HG03196 (cell line): Measurements from ENCODE around the gene LMBR1L.

Experiments
- ATAC-seq: cut with Tn5 transposase; IDR thresholded peaks from one replicate; pipeline ENCODE4 v1.9.1; 2021; ENCODE audit not compliant: unreplicated experiment

LMBR1L gene

GRCh38 chr12:49121047-49121696 is 10.5 kb upstream of the LMBR1L start:
- ATAC-seq = no peak

GRCh38 chr12:49111206-49111605 is 559 bp upstream of the LMBR1L start:
- ATAC-seq = no peak

GRCh38 chr12:49109641-49110463 is 795 bp downstream of the LMBR1L start:
- ATAC-seq = no peak

- ATAC-seq = no peak
These were observed 1.7 kb downstream of the LMBR1L start for GRCh38 chr12:49108958-49109404.

GRCh38 chr12:49105504-49106084 is 5.1 kb downstream of the LMBR1L start:
- no peak for ATAC-seq

- ATAC-seq = no peak
These were observed 5.8 kb downstream of the LMBR1L start for GRCh38 chr12:49104822-49105221.

GRCh38 chr12:49100380-49100779 is 10.3 kb downstream of the LMBR1L start:
- ATAC-seq = no peak

GRCh38 chr12:49098703-49099102 is 11.9 kb downstream of the LMBR1L start:
- ATAC-seq = no peak

- no peak for ATAC-seq
These were observed 12.6 kb downstream of the LMBR1L start for GRCh38 chr12:49098035-49098451.

GRCh38 chr12:49097381-49097780 is 13.3 kb downstream of the LMBR1L start:
- no peak for ATAC-seq

- ATAC-seq = no peak
These were observed 15.7 kb downstream of the LMBR1L start for GRCh38 chr12:49094975-49095365.

GRCh38 chr12:49094160-49094974 is 16.3 kb downstream of the LMBR1L start, which contains the start of gene DHH:
Gene DHH, minus strand, starts transcription at chr12:49094801. Its CDS starts 289 bp downstream, at chr12:49094512.
- no peak for ATAC-seq

GRCh38 chr12:49093792-49094159 is 16.9 kb downstream of the LMBR1L start:
- ATAC-seq = no peak

GRCh38 chr12:49092816-49093406 is 17.7 kb downstream of the LMBR1L start:
- ATAC-seq = no peak

GRCh38 chr12:49092086-49092815 is 18.4 kb downstream of the LMBR1L start:
- ATAC-seq = no peak

- no peak for ATAC-seq
These were observed 18.9 kb downstream of the LMBR1L start for GRCh38 chr12:49091836-49092085.

GRCh38 chr12:49091056-49091835 is 19.4 kb downstream of the LMBR1L start:
- ATAC-seq = no peak

- ATAC-seq = no peak
These were observed 20.6 kb downstream of the LMBR1L start for GRCh38 chr12:49089821-49090773.
